ENCODE measurements around the gene PTPRK.

DNA sequence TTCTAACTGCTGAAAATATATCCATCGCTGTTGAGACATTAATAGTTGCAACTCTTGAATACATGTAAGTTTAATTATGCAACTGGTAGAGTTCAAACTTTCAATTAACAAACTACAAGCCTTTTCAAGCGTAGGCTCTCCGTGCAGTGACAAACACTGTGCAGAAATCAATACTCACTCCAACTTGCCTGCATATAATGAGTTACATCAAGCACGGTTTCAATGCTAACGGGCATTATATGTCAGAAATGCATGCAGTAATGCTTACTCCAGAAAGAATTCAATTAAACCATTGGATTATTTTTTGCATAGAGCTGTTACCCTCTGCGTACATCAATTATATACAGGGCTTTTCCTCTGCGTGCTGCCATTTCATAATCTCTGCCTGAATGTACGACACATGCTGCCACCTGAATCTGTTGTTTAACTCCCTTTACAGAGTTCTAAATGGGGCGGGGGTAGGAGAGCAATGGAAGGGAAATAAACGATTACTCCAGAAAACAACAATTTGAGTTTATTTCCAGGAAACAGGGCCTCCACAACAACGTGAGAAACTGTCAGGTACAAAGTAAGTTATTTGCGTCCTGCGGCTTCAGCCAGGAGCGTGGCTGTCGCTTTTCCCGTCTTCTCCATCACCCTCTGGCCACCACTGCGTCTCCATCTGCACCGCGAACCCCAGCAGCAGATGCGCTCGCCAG, 1.8 kb downstream of the PTPRK start:
- TF ChIP-seq OSR1 (CRISPR knock-in tag; IDR thresholded peaks at IDR 0.05) = no peak
- no peak for TF ChIP-seq ZNF8 (CRISPR knock-in tag; IDR thresholded peaks at IDR 0.05)
- TF ChIP-seq BACH2 (CRISPR knock-in tag; IDR thresholded peaks at IDR 0.05; ENCODE audit: borderline replicate concordance) = no peak
- no peak for TF ChIP-seq ZFP30 (CRISPR knock-in tag; IDR thresholded peaks at IDR 0.05)
- TF ChIP-seq TOX (CRISPR knock-in tag; IDR thresholded peaks at IDR 0.05; ENCODE audit: borderline replicate concordance) = no peak
- no peak for TF ChIP-seq GLIS3 (CRISPR knock-in tag; IDR thresholded peaks at IDR 0.05)
- TF ChIP-seq ZFP3 (CRISPR knock-in tag; IDR thresholded peaks at IDR 0.05) = no peak
- no peak for TF ChIP-seq TCF4 (CRISPR knock-in tag; IDR thresholded peaks at IDR 0.05; ENCODE audit: borderline replicate concordance)
- TF ChIP-seq, protein P1, sequence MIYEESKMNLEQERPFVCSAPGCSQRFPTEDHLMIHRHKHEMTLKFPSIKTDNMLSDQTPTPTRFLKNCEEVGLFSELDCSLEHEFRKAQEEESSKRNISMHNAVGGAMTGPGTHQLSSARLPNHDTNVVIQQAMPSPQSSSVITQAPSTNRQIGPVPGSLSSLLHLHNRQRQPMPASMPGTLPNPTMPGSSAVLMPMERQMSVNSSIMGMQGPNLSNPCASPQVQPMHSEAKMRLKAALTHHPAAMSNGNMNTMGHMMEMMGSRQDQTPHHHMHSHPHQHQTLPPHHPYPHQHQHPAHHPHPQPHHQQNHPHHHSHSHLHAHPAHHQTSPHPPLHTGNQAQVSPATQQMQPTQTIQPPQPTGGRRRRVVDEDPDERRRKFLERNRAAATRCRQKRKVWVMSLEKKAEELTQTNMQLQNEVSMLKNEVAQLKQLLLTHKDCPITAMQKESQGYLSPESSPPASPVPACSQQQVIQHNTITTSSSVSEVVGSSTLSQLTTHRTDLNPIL (CRISPR knock-in tag; IDR thresholded peaks at IDR 0.05; ENCODE audit: low read depth) = no peak
- TF ChIP-seq RARB (CRISPR knock-in tag; IDR thresholded peaks at IDR 0.05) = no peak
- TF ChIP-seq, protein P2, sequence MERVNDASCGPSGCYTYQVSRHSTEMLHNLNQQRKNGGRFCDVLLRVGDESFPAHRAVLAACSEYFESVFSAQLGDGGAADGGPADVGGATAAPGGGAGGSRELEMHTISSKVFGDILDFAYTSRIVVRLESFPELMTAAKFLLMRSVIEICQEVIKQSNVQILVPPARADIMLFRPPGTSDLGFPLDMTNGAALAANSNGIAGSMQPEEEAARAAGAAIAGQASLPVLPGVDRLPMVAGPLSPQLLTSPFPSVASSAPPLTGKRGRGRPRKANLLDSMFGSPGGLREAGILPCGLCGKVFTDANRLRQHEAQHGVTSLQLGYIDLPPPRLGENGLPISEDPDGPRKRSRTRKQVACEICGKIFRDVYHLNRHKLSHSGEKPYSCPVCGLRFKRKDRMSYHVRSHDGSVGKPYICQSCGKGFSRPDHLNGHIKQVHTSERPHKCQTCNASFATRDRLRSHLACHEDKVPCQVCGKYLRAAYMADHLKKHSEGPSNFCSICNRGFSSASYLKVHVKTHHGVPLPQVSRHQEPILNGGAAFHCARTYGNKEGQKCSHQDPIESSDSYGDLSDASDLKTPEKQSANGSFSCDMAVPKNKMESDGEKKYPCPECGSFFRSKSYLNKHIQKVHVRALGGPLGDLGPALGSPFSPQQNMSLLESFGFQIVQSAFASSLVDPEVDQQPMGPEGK (CRISPR knock-in tag; IDR thresholded peaks at IDR 0.05; ENCODE audit: borderline replicate concordance) = no peak
- no peak for TF ChIP-seq ARNTL (CRISPR knock-in tag; IDR thresholded peaks at IDR 0.05; ENCODE audit: borderline replicate concordance, low read depth)
- TF ChIP-seq, protein P3, sequence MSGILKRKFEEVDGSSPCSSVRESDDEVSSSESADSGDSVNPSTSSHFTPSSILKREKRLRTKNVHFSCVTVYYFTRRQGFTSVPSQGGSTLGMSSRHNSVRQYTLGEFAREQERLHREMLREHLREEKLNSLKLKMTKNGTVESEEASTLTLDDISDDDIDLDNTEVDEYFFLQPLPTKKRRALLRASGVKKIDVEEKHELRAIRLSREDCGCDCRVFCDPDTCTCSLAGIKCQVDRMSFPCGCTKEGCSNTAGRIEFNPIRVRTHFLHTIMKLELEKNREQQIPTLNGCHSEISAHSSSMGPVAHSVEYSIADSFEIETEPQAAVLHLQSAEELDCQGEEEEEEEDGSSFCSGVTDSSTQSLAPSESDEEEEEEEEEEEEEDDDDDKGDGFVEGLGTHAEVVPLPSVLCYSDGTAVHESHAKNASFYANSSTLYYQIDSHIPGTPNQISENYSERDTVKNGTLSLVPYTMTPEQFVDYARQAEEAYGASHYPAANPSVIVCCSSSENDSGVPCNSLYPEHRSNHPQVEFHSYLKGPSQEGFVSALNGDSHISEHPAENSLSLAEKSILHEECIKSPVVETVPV (CRISPR knock-in tag; IDR thresholded peaks at IDR 0.05) = no peak
- TF ChIP-seq ESRRG (CRISPR knock-in tag; IDR thresholded peaks at IDR 0.05) = no peak

All from SK-N-SH treated with all-trans-retinoic acid at 6 μM for 48 hours (cell line).